Stimulated activated CD4-positive, alpha-beta T cell treated with anti-CD3 and anti-CD28 coated beads, TNF-alpha, amount 100 ng/mL, for 1 hour (primary cell): Measurements from ENCODE around the gene LPCAT1.

Experiments used
- DNase-seq, 3 donors: peaks; one replicate each; pipeline ENCODE4 v3.0.0-alpha.2; 2020; ENCODE audit warnings: low read depth in 3 of 3, low spot score in 1 of 3

Gene LPCAT1

DNA sequence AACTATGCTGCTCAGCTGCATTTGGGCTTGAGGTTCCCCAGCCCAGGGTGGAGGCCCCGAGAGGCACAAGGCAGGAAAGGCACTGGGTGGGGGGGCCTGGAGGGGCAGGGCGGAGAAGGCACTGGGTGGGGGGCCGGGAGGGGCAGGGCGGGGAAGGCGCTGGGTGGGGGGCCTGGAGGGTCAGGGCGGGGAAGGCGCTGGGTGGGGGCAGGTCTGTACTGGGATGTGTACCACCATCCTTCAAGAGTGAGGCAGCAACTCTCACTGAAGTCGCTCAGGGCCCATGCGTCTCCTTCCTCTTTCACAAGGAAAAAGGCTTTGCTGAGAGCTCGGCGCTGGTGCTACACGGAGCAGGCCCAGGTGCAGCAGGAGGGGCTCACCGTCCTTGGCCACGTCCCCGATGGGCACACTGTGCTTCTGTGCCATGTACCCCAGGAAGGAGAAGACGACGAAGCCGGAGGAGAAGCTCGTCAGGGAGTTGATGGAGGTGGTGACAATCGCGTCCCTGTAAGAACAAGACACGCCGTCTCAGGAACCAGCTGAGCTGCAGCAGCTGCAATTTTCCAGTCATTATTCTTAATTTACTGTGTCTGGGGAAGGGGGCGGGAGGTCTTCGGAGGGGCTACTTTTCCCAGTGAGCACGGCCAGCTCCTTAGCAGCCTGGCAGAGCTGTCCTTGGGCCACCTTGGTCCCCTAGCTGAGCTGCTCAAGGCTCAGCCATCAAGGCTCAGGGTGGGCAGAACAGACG is 109.3 kb downstream of the LPCAT1 start:
- DNase-seq, result no peak

DNA sequence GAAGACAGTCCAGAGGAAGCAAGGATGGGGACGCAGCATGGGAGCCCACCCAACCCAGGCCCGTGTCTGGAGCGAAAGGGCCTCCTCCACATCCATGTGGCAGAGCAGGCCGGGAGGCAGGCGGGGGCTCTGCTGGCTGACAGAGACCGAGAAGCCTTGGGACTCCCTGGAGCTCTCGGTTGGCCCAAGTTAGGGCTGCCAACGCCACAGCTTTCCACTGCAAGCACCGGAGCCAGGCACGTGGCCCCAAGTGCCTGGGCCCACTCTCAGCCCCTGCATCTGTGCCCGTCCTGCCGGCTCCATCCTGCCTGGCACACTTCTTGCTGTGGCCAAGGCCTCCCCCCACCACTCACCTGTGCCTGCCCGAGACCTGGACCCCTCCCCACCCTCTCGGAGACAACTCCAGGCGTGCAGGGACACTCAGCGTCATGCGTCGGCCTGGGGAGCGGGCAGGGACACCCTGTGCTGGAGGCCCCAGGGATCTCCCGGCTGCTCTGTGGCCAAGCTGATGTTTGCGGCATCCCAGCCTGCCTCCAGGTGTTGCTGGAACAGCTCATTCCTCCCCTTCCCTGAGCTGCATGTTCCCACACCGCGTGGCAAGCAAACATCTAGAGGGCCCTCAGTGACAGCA is 110.0 kb downstream of the LPCAT1 start:
- no peak for DNase-seq

DNA sequence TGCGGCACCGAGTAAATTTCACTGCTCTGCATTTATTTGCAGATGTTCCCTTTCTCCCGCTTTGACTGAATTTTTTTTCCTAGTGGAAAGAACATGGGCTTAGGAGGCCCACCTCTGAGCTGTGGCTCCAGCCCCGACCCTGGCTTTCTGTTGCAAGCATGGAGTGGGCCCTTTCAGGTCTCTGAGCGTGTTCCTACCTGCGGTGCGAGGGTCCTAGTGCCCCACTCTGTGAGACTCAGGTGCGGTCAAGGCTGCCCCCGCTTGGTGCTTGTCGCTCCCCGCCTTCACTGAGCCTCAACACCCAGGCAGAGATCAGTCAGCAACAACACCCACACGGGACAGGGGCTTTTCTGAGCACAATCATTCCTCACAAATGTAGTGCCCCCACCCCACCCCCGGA is 110.5 kb downstream of the LPCAT1 start:
- DNase-seq, result no peak

DNA sequence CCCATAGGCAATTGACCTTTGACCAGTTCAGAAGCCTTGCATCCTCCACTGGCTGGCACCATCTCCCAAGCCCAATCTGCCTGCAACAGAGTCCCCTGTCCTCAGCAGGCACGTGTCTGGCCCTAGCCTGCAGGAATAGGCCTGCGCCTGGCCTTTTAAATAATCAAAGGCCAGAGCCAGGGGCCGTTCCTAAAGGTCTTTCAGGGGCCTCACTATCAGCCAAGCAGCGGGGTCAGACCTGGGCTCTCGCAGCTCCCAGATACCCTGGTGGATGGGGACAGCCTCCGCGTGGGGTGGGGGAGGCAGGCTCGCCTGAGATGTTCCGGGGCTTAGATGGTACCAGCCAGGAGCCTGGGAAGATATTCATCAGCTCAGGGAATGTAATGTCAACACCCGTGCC is 111.1 kb downstream of the LPCAT1 start:
- DNase-seq, result no peak

DNA sequence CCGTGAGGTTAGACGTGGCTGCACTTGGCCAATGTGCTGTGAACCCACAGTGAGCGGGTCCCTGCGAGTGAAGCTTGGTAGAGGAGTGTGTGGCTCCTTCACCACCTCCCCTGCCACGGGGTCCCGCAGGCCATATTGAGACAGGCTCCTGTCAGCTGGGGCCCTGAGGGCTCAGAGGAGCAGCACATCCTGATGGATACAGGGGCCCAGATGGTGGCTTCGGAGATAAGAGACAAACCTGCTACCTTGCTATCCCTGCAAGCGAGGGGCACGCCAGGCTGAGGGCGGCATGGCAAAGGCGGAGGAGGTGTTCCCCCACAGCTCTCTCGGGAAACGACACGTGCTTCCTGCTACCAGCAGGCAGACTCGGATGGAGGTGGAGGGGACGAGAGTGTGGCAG is 111.6 kb downstream of the LPCAT1 start:
- DNase-seq, result no peak
